Keratinocyte (primary cell): Measurements from ENCODE around the gene ID1. TPM values are rescaled to one million over a fixed set of nuclear protein-coding genes. Genes with fewer than 3 reads are reported as not detected.

Experiments
- DNase-seq: peaks from one replicate; pipeline ENCODE4 v3.0.0-alpha.2; 2011; ENCODE audit warnings: low read depth, missing footprints, low spot score
- FAIRE-seq: peaks from 2 replicates; lab custom pipeline; 2011; peaks lifted over from hg19 to GRCh38; lab: Jason Lieb, UNC
- H2AFZ ChIP-seq: 2 replicates; pipeline ENCODE4 v1.6.0; 2012; ENCODE audit warnings: low read length, control low read depth, inconsistent platforms; ENCODE audit not compliant: control insufficient read depth
- H3K27ac ChIP-seq: 2 replicates; pipeline ENCODE4 v1.5.1; 2011; ENCODE audit warnings: low read length; ENCODE audit not compliant: control insufficient read depth, insufficient read depth
- H3K27me3 ChIP-seq: 3 replicates; pipeline ENCODE4 v1.6.0; 2011; ENCODE audit warnings: low read length; ENCODE audit not compliant: control insufficient read depth, insufficient read depth; ENCODE audit errors: extremely low read depth
- H3K36me3 ChIP-seq, 2 experiments: 2 replicates in 1 of 2; 3 replicates in 1 of 2; pipeline ENCODE4 v1.5.1; 2011; ENCODE audit warnings: low read length in 2 of 2, mild to moderate bottlenecking in 1 of 2; ENCODE audit not compliant: control insufficient read depth in 2 of 2, insufficient read depth in 2 of 2; ENCODE audit errors: extremely low read depth in 1 of 2
- H3K4me1 ChIP-seq: 3 replicates; pipeline ENCODE4 v1.5.1; 2011; ENCODE audit warnings: low read length; ENCODE audit not compliant: control insufficient read depth, insufficient read depth; ENCODE audit errors: extremely low read depth
- H3K4me2 ChIP-seq: 3 replicates; pipeline ENCODE4 v1.6.0; 2011; ENCODE audit warnings: low read depth, low read length; ENCODE audit not compliant: control insufficient read depth, insufficient read depth; ENCODE audit errors: extremely low read depth
- H3K4me3 ChIP-seq, 3 experiments: fragments of 200-600 bp in 1 of 3; sonication (generic) in 1 of 3; 2 replicates in 2 of 3; 3 replicates in 1 of 3; pipeline ENCODE4 v1.5.1; 2011 to 2016; ENCODE audit warnings: low read length in 3 of 3, mild to moderate bottlenecking in 3 of 3, control low read depth in 2 of 3, inconsistent platforms in 1 of 3, low read depth in 1 of 3, mixed read lengths in 1 of 3, mixed run types in 1 of 3, moderate library complexity in 1 of 3; ENCODE audit not compliant: control insufficient read depth in 2 of 3, insufficient read depth in 2 of 3; ENCODE audit errors: extremely low read depth in 1 of 3
- H3K79me2 ChIP-seq: 2 replicates; pipeline ENCODE4 v1.6.0; 2012; ENCODE audit warnings: low read length; ENCODE audit not compliant: control insufficient read depth, insufficient read depth
- H3K9ac ChIP-seq: 3 replicates; pipeline ENCODE4 v1.6.0; 2011; ENCODE audit warnings: low read length; ENCODE audit not compliant: control insufficient read depth, insufficient read depth; ENCODE audit errors: extremely low read depth
- H3K9me1 ChIP-seq: 3 replicates; pipeline ENCODE4 v1.6.0; 2011; ENCODE audit warnings: low read length; ENCODE audit not compliant: control insufficient read depth, insufficient read depth; ENCODE audit errors: extremely low read depth
- H3K9me3 ChIP-seq: 2 replicates; pipeline ENCODE4 v1.5.1; 2012; ENCODE audit warnings: low read depth, low read length; ENCODE audit not compliant: control insufficient read depth
- H4K20me1 ChIP-seq: 3 replicates; pipeline ENCODE4 v1.6.0; 2011; ENCODE audit warnings: low read length; ENCODE audit not compliant: control insufficient read depth, insufficient read depth; ENCODE audit errors: extremely low read depth
- EZH2 ChIP-seq: IDR thresholded peaks from one replicate; pipeline ENCODE4 v1.6.1; 2012; ENCODE audit warnings: inconsistent platforms, mild to moderate bottlenecking, low read length, moderate library complexity
- dilution Hi-C: fragments of 300-500 bp; cut with MboI; formaldehyde crosslinking; loops from one replicate; pipeline ENCODE4 v1.7.0; 2020; ENCODE audit warnings: low sequenced_read_pairs; ENCODE audit not compliant: extremely low pct_ligation_motif_present
- polyA plus RNA-seq, 5 experiments: library from polyadenylated mRNA; depleted of rRNA in 3 of 5; stranded (reverse) in 3 of 5; stranded (forward) in 1 of 5; unstranded in 1 of 5; fragments of >200 nt; gene quantifications; 1 replicate in 1 of 5; 2 replicates in 3 of 5; 3 replicates in 1 of 5; pipeline versions ENCODE4 v1.2.1 to v1.2.3, GENCODE V29; 2011 to 2012; ENCODE audit warnings: missing spikeins in 2 of 5, low read depth in 1 of 5, low replicate concordance in 1 of 5
- TF ChIP-seq, protein P1 (sequence below), 3 experiments: IDR thresholded peaks in 1 of 3; conservative IDR thresholded peaks in 1 of 3; optimal IDR thresholded peaks in 1 of 3; 2 replicates in 2 of 3; 3 replicates in 1 of 3; pipeline versions ENCODE3 to v1.5.1; 2011; ENCODE audit warnings: low read length in 3 of 3, mild to moderate bottlenecking in 3 of 3, moderate library complexity in 2 of 3, control low read depth in 1 of 3, inconsistent platforms in 1 of 3; ENCODE audit not compliant: insufficient read depth in 2 of 3; ENCODE audit errors: extremely low read depth in 1 of 3

Gene ID1
- polyA plus RNA-seq, 1 donor (not counting 4 experiments of a cell fraction or from before 2014, with no cell fraction given) = 24.4 TPM

DNA sequence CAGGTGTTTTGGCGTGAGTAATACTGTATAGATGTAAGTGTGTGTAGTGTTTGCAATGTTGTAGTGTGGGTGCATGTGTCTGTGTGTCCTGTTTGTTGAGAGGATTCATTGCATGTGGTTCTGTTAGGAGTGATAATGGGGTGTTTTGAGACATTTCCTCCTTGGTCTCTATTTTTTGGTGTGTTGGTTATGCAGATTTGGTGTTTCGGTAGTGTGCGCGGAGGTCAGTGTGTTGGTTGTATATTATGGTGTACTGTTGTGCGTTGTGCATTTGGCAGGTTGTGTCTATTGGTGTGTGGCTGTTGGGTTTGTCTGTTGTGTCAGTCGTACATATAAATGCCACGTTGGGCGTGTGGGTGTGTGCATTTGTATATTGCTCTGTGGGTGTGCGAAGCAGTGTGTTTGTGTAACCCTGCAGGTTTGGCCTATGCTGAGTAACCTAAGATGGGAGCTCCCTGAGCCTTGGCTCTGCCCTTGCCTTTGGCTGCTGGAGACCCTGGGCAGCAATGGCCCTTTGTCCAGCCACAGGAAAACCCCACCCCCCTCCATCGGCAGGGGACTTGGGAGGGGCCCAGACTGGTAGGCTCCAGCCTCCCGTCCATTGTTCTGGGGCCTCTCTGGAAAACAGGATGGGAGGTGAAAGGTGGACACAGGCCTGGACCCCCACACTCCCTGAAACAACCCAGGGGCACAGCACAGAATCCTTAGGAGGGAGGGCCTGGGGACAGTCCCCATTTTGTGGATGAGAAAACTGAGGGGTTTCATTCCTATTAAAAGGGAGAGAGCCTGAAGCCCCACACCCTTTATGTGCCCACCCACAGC, 10.3 kb upstream of the ID1 start:
- Histone ChIP-seq H3K4me3 (no peak overlapping the region), H3K4me2 (peak overlapping the region; percentile 59), H3K9ac (no peak overlapping the region), H3K27ac (no peak overlapping the region), H3K27me3 (no peaks in the 10 kb centered on the region), H2AFZ (no peak overlapping the region), H3K4me1 (peaks cover 29% of the 10 kb centered on the region), H3K9me1 (peaks cover 2% of the 10 kb centered on the region), H3K9me3 (no peaks in the 10 kb centered on the region), H3K79me2 (no peaks in the 10 kb centered on the region), H3K36me3 (no peaks in the 10 kb centered on the region), H4K20me1 (no peaks in the 10 kb centered on the region)
- no peak for DNase-seq
- TF ChIP-seq EZH2 = no peak
- TF ChIP-seq, protein P1, sequence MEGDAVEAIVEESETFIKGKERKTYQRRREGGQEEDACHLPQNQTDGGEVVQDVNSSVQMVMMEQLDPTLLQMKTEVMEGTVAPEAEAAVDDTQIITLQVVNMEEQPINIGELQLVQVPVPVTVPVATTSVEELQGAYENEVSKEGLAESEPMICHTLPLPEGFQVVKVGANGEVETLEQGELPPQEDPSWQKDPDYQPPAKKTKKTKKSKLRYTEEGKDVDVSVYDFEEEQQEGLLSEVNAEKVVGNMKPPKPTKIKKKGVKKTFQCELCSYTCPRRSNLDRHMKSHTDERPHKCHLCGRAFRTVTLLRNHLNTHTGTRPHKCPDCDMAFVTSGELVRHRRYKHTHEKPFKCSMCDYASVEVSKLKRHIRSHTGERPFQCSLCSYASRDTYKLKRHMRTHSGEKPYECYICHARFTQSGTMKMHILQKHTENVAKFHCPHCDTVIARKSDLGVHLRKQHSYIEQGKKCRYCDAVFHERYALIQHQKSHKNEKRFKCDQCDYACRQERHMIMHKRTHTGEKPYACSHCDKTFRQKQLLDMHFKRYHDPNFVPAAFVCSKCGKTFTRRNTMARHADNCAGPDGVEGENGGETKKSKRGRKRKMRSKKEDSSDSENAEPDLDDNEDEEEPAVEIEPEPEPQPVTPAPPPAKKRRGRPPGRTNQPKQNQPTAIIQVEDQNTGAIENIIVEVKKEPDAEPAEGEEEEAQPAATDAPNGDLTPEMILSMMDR (optimal IDR thresholded peaks at IDR 0.05 in 1 of 3, IDR thresholded peaks at IDR 0.05 in 1 of 3, conservative IDR thresholded peaks at IDR 0.05 in 1 of 3; ENCODE audit: extremely low read depth in 1 of 3, insufficient read depth in 2 of 3, low read length in 3 of 3) = no peak
- FAIRE-seq = no peak
- dilution Hi-C loops = no loop called here

DNA sequence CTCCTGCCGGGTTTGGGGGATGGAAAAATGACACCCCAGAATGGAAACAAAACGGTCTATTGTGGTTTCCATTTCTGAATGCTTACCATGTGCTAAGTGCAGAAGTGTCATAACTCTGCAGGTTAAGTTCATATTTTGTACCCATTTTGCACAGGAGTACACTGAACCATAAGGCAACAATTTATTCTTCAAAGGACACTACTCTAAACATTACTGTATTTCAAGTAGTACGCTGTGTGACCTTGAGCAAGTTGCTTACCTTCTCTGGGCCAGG, 9.8 kb upstream of the ID1 start:
- peaks cover 2% of the 10 kb centered on the region for H3K9me1 ChIP-seq
- TF ChIP-seq, protein P1 (optimal IDR thresholded peaks at IDR 0.05 in 1 of 3, IDR thresholded peaks at IDR 0.05 in 1 of 3, conservative IDR thresholded peaks at IDR 0.05 in 1 of 3; ENCODE audit: extremely low read depth in 1 of 3, insufficient read depth in 2 of 3, low read length in 3 of 3) = no peak
- no peak for TF ChIP-seq EZH2
- no peaks in the 10 kb centered on the region for H3K9me3 ChIP-seq
- no peak overlapping the region for H2AFZ ChIP-seq
- peaks cover 29% of the 10 kb centered on the region for H3K4me1 ChIP-seq
- DNase-seq = no peak
- no peaks in the 10 kb centered on the region for H3K79me2 ChIP-seq
- dilution Hi-C loops = no loop called here
- no peak overlapping the region for H3K4me3 ChIP-seq
- no peak overlapping the region for H3K9ac ChIP-seq
- peak overlapping the region; percentile 59 for H3K4me2 ChIP-seq
- H3K27me3 ChIP-seq = no peaks in the 10 kb centered on the region
- H3K36me3 ChIP-seq = no peaks in the 10 kb centered on the region
- peak overlapping the region; percentile 42 for H3K27ac ChIP-seq
- FAIRE-seq = no peak
- H4K20me1 ChIP-seq = no peaks in the 10 kb centered on the region
